Fibroblast of peridontal ligament (primary cell): Measurements from ENCODE around the gene RAB4A.
"Not testable (repeated sequence)": the region's sequence is repeated elsewhere in the genome, so short reads cannot be mapped to it uniquely, and the experiment has no call there.

Experiments used
- DNase-seq: peaks from one replicate; pipeline ENCODE4 v3.0.0-alpha.2; 2010; ENCODE audit errors: extremely low read depth

RAB4A gene

GRCh38 chr1:229298420-229298819, 27.5 kb downstream of the RAB4A start:
- DNase-seq = no peak

GRCh38 chr1:229298887-229299503, 28.1 kb downstream of the RAB4A start:
- DNase-seq = no peak

- no peak for DNase-seq
These were observed 29.3 kb downstream of the RAB4A start for GRCh38 chr1:229300099-229300757.

GRCh38 chr1:229302740-229303139, 31.8 kb downstream of the RAB4A start:
- DNase-seq = no peak

GRCh38 chr1:229303855-229304254, 32.9 kb downstream of the RAB4A start:
- no peak for DNase-seq

- DNase-seq = no peak
These were observed 34.5 kb downstream of the RAB4A start for GRCh38 chr1:229305392-229305791.

- no peak for DNase-seq
These were observed 38.2 kb downstream of the RAB4A start for GRCh38 chr1:229309074-229309473.

- DNase-seq = no peak
These were observed 38.8 kb downstream of the RAB4A start for GRCh38 chr1:229309684-229310083.

GRCh38 chr1:229310833-229311232, 39.9 kb downstream of the RAB4A start:
- DNase-seq = peak; percentile 23

GRCh38 chr1:229316166-229316565, 45.3 kb downstream of the RAB4A start:
- no peak for DNase-seq

- no peak for DNase-seq
These were observed 47.1 kb downstream of the RAB4A start for GRCh38 chr1:229318056-229318455.

GRCh38 chr1:229319487-229319886, 48.6 kb downstream of the RAB4A start:
- no peak for DNase-seq

GRCh38 chr1:229323201-229323600, 52.3 kb downstream of the RAB4A start:
- DNase-seq = no peak

GRCh38 chr1:229323885-229324553, 53.1 kb downstream of the RAB4A start:
- no peak for DNase-seq

GRCh38 chr1:229325401-229325800, 54.5 kb downstream of the RAB4A start:
- DNase-seq = no peak

- peak; percentile 45 for DNase-seq
These were observed 55.1 kb downstream of the RAB4A start for GRCh38 chr1:229325853-229326487.

GRCh38 chr1:229326601-229327000, 55.7 kb downstream of the RAB4A start:
- no peak for DNase-seq

GRCh38 chr1:229327765-229328164, 56.9 kb downstream of the RAB4A start:
- DNase-seq = not testable (repeated sequence)

GRCh38 chr1:229328598-229329362, 57.9 kb downstream of the RAB4A start:
- no peak for DNase-seq

- no peak for DNase-seq
These were observed 63.4 kb downstream of the RAB4A start for GRCh38 chr1:229334269-229334668.

- no peak for DNase-seq
These were observed 63.8 kb downstream of the RAB4A start for GRCh38 chr1:229334716-229335115.

GRCh38 chr1:229336345-229336744, 65.4 kb downstream of the RAB4A start:
- DNase-seq = no peak
